ENCODE results near the gene DPP10.

- TF ChIP-seq, protein P1, sequence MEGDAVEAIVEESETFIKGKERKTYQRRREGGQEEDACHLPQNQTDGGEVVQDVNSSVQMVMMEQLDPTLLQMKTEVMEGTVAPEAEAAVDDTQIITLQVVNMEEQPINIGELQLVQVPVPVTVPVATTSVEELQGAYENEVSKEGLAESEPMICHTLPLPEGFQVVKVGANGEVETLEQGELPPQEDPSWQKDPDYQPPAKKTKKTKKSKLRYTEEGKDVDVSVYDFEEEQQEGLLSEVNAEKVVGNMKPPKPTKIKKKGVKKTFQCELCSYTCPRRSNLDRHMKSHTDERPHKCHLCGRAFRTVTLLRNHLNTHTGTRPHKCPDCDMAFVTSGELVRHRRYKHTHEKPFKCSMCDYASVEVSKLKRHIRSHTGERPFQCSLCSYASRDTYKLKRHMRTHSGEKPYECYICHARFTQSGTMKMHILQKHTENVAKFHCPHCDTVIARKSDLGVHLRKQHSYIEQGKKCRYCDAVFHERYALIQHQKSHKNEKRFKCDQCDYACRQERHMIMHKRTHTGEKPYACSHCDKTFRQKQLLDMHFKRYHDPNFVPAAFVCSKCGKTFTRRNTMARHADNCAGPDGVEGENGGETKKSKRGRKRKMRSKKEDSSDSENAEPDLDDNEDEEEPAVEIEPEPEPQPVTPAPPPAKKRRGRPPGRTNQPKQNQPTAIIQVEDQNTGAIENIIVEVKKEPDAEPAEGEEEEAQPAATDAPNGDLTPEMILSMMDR (conservative IDR thresholded peaks at IDR 0.05; ENCODE audit: low read depth, low read length), result no peak
- no peak for TF ChIP-seq EZH2 (IDR thresholded peaks at IDR 0.05; ENCODE audit: low read length, unreplicated experiment)
Measured at GRCh38 chr2:115842306-115842705, 1399.9 kb downstream of the DPP10 start.

Data from PC-3 (cell line).